Progenitor cell of endocrine pancreas (in vitro differentiated cells): ENCODE data around the gene NUDT7. TPM values are rescaled to one million over a fixed set of nuclear protein-coding genes. Genes with fewer than 3 reads are reported as not detected.

Experiments used
- DNase-seq: peaks from one replicate; pipeline ENCODE4 v3.0.0; 2021; ENCODE audit warnings: low spot score; ENCODE audit not compliant: unreplicated experiment
- H3K27ac Mint-ChIP-seq: 2 replicates; pipeline ENCODE4 v1.8.0; 2021; ENCODE audit warnings: mild to moderate bottlenecking, moderate library complexity, mixed read lengths
- H3K27me3 Mint-ChIP-seq: 2 replicates; pipeline ENCODE4 v1.8.0; 2021; ENCODE audit warnings: mixed read lengths
- H3K36me3 Mint-ChIP-seq: 2 replicates; pipeline ENCODE4 v1.8.0; 2022; ENCODE audit warnings: mixed read lengths; ENCODE audit not compliant: insufficient read depth
- H3K4me1 Mint-ChIP-seq: 2 replicates; pipeline ENCODE4 v1.8.0; 2021; ENCODE audit warnings: low read depth, mixed read lengths
- H3K4me3 Mint-ChIP-seq: 2 replicates; pipeline ENCODE4 v1.8.0; 2021; ENCODE audit warnings: low read depth, mild to moderate bottlenecking, moderate library complexity, mixed read lengths
- H3K9me3 Mint-ChIP-seq: 2 replicates; pipeline ENCODE4 v1.8.0; 2021; ENCODE audit warnings: low read depth, mixed read lengths
- total RNA-seq: library from RNA; stranded (reverse); gene quantifications from 2 replicates; pipeline ENCODE4 v1.2.1, GENCODE V29; 2021
- TF ChIP-seq, protein P1 (sequence below): fragments of 200-600 bp; sonication (generic); IDR thresholded peaks from one replicate; pipeline ENCODE4 v1.5.0; 2021; ENCODE audit warnings: antibody characterized with exemption, mild to moderate bottlenecking; ENCODE audit not compliant: unreplicated experiment

Gene NUDT7
- total RNA-seq, 1 donor from 2014 or later, result 4.2 TPM

DNA sequence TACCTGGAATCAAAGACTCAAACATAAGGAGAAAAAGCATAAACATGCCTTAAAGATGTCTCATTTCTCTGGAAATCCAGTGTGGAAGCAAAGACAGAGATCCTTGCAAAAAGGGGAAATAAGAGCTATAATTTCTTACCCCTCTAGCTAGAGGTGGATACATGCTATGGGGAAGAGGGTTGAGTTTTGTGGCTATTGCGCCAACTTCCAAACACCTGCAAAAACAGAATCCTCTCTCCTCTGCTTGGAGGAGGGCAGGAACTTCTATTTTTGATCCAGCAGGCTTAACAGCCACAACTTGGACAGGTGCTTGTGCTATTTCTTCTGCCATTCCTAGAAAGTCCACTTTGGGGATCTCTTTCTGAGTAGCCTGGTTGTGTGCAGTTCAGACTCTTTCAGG lies 21.5 kb upstream of the NUDT7 start:
- Mint-ChIP-seq H3K4me1 (no peaks in the 10 kb centered on the region), H3K4me3 (no peak overlapping the region), H3K9me3 (no peaks in the 10 kb centered on the region), H3K27ac (no peak overlapping the region), H3K36me3 (no peaks in the 10 kb centered on the region), H3K27me3 (no peaks in the 10 kb centered on the region)
- DNase-seq, result no peak
- TF ChIP-seq, protein P1, sequence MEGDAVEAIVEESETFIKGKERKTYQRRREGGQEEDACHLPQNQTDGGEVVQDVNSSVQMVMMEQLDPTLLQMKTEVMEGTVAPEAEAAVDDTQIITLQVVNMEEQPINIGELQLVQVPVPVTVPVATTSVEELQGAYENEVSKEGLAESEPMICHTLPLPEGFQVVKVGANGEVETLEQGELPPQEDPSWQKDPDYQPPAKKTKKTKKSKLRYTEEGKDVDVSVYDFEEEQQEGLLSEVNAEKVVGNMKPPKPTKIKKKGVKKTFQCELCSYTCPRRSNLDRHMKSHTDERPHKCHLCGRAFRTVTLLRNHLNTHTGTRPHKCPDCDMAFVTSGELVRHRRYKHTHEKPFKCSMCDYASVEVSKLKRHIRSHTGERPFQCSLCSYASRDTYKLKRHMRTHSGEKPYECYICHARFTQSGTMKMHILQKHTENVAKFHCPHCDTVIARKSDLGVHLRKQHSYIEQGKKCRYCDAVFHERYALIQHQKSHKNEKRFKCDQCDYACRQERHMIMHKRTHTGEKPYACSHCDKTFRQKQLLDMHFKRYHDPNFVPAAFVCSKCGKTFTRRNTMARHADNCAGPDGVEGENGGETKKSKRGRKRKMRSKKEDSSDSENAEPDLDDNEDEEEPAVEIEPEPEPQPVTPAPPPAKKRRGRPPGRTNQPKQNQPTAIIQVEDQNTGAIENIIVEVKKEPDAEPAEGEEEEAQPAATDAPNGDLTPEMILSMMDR, result no peak

DNA sequence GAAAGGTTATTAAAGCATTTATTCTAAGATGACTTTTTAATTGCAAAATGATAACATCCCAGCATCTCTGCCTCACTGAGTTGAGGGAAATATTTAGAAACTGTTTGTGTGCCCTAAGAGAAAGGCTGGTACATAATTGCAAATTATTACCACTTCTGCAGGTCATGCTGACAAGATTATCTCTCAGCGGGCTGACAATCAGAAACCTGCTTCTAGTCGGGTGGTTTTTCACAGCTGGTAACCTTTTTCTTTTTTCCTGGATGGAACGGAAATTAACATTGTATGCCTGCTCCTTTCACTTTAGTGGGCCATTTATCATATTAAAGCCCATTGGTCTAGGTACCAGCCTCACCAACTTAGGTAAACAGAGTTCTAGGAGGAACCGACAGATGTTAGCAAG lies 17.0 kb upstream of the NUDT7 start:
- H3K4me3 Mint-ChIP-seq, result no peak overlapping the region
- peaks cover under 1% of the 10 kb centered on the region for H3K27me3 Mint-ChIP-seq
- DNase-seq, result no peak
- no peaks in the 10 kb centered on the region for H3K9me3 Mint-ChIP-seq
- H3K36me3 Mint-ChIP-seq, result no peaks in the 10 kb centered on the region
- no peaks in the 10 kb centered on the region for H3K4me1 Mint-ChIP-seq
- no peak overlapping the region for H3K27ac Mint-ChIP-seq
- TF ChIP-seq, protein P1, result no peak

DNA sequence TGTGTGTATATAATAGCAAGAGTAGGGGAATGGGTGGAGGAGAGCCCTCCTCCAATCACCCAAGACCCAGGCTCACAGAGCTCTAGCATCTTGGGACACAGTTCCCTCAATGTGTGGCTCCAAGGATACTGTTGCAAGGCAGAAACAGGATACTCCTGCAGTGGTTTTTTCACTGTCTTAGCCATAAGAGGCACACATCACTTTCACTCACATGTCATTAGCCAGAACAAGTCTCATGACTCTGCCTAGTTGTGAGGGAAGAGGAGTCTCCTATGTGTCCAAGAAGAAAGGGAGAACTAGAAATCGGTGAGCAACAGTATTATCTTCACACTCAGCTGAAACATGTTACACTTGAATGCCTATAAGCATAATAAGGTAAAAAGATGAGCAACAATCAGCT lies 11.1 kb upstream of the NUDT7 start:
- Mint-ChIP-seq H3K4me1 (no peaks in the 10 kb centered on the region), H3K36me3 (no peaks in the 10 kb centered on the region), H3K27me3 (peaks cover 3% of the 10 kb centered on the region), H3K9me3 (no peaks in the 10 kb centered on the region), H3K27ac (no peak overlapping the region), H3K4me3 (no peak overlapping the region)
- TF ChIP-seq, protein P1, result no peak
- no peak for DNase-seq

DNA sequence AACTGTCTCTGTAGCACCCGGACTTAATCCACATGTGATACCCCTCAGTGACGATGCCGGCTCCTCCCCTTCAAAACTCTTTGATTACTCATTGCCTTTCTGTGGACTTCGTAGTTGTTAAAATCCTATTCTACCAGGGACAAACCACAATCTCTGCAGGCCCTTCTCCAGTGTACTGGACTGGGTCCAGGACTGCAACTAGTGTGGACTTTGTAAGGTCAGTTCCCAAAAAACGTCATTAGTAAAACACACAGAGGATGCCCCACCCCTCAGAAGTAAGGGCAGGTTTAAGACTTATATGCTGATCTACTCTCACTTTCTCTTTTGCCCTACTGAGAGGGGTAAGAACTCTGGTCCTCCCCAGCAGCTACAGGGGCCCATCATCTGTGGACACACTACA lies 10.5 kb upstream of the NUDT7 start:
- peaks cover 3% of the 10 kb centered on the region for H3K27me3 Mint-ChIP-seq
- no peaks in the 10 kb centered on the region for H3K36me3 Mint-ChIP-seq
- no peak overlapping the region for H3K4me3 Mint-ChIP-seq
- H3K27ac Mint-ChIP-seq, result no peak overlapping the region
- H3K4me1 Mint-ChIP-seq, result no peaks in the 10 kb centered on the region
- no peak for DNase-seq
- TF ChIP-seq, protein P1, result no peak
- H3K9me3 Mint-ChIP-seq, result no peaks in the 10 kb centered on the region

DNA sequence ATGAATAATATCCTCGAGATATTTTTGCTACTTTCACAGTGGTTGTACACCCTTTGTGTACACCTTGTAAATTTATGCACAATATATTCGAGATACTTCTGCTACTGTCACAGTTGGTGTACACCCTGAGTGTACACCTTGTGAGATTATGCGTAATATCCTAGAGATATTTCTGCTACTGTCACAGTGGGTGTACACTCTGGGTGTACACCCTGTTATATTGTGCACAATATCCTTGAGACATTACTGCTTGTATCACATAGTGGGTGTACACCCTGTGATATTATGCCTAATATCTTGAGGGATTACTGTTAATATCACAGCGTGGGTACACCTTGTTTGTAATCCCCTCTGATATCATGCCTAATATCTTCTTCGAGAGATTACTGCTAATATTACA lies 7.2 kb upstream of the NUDT7 start:
- no peak overlapping the region for H3K27ac Mint-ChIP-seq

More for the DNA sequence above, 7.2 kb upstream of the NUDT7 start:
- Mint-ChIP-seq H3K4me1 (no peaks in the 10 kb centered on the region), H3K27me3 (peaks cover 3% of the 10 kb centered on the region), H3K36me3 (no peaks in the 10 kb centered on the region), H3K9me3 (no peaks in the 10 kb centered on the region), H3K4me3 (no peak overlapping the region)
- DNase-seq, result no peak
- TF ChIP-seq, protein P1, result no peak
